ENCODE data around the gene TMPRSS15.

- TF ChIP-seq EZH2 (IDR thresholded peaks at IDR 0.05; ENCODE audit: borderline replicate concordance, low read length) (no peak), CTCF (IDR thresholded peaks at IDR 0.05; ENCODE audit: low read length) (no peak)
Observed at GRCh38 chr21:18334066-18334465, 69.5 kb downstream of the TMPRSS15 start.

All from OCI-LY1 (cell line).